GM12891 (cell line): ENCODE data around the gene C12orf57.

ENCODE experiments used
- PAX5 ChIP-seq: IDR thresholded peaks from 2 replicates; pipeline ENCODE4 v1.6.1; 2011; ENCODE audit warnings: low read length, moderate library complexity, mild to moderate bottlenecking; ENCODE audit not compliant: insufficient read depth, severe bottlenecking
- POLR2A ChIP-seq: IDR thresholded peaks from 2 replicates; pipeline ENCODE4 v1.6.1; 2011; ENCODE audit warnings: low read depth, low read length, control low read depth
- POLR2AphosphoS5 ChIP-seq: IDR thresholded peaks from 2 replicates; pipeline ENCODE4 v1.6.1; 2011; ENCODE audit warnings: low read depth, low read length, control low read depth
- TAF1 ChIP-seq: IDR thresholded peaks from 2 replicates; pipeline ENCODE4 v1.6.1; 2011; ENCODE audit warnings: low read depth, low read length, control low read depth

DNA sequence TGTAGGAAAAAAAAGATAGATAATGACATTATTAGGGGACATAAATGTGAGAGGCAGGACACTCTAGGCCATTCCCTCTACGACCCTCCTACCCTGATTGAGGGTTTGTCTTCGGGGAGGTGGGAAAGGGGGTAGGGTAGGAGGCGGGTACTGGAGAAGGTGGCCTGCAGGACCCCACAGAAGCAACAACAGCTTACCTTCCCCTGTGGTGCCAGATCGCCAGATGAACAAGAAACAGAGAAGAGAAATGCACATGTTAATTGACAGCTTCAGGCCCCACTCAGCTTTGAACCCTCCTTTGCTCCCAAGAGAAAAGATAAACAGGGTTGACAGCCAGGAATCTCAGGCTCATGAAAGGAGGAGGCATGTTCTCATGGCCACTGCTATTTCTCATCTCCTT, 21.9 kb downstream of the C12orf57 start:
- no peak for TF ChIP-seq POLR2AphosphoS5
- TF ChIP-seq TAF1, result no peak
- no peak for TF ChIP-seq POLR2A
- TF ChIP-seq PAX5, result no peak
